Fibroblast of pulmonary artery (primary cell): Measurements from ENCODE around the gene VDR.
A peak's percentile ranks its signal among the peaks of the same experiment; 100 is the strongest.

ENCODE experiments used
- DNase-seq: peaks from one replicate; pipeline ENCODE4 v3.0.0-alpha.2; 2010; ENCODE audit warnings: low read depth
- H3K4me3 ChIP-seq: replicated peaks from 2 replicates; pipeline ENCODE4 v1.5.1; 2011; ENCODE audit warnings: low read depth, mild to moderate bottlenecking, control low read depth, low read length, moderate library complexity
- CTCF ChIP-seq: IDR thresholded peaks from 2 replicates; pipeline ENCODE4 v1.5.1; 2011; ENCODE audit warnings: mild to moderate bottlenecking, control low read depth, low read length, inconsistent platforms; ENCODE audit errors: missing control alignments

Gene VDR

GRCh38 chr12:47838286-47838931 lies 66.4 kb downstream of the VDR start:
- H3K4me3 ChIP-seq, result no peak overlapping the region
- TF ChIP-seq CTCF, result peak; percentile 38
- peak; percentile 57 for DNase-seq

GRCh38 chr12:47837190-47838171 lies 67.3 kb downstream of the VDR start:
- H3K4me3 ChIP-seq, result no peak overlapping the region
- DNase-seq, result peak; percentile 81
- peak; percentile 79 for TF ChIP-seq CTCF

GRCh38 chr12:47835831-47836155 lies 69.0 kb downstream of the VDR start:
- H3K4me3 ChIP-seq, result no peak overlapping the region
- no peak for DNase-seq
- TF ChIP-seq CTCF, result no peak

GRCh38 chr12:47835006-47835830 lies 69.6 kb downstream of the VDR start:
- no peak for TF ChIP-seq CTCF
- no peak overlapping the region for H3K4me3 ChIP-seq

GRCh38 chr12:47834199-47834903 lies 70.4 kb downstream of the VDR start:
- no peak for TF ChIP-seq CTCF
- DNase-seq, result no peak
- H3K4me3 ChIP-seq, result no peak overlapping the region

More at GRCh38 chr12:47835006-47835830, 69.6 kb downstream of the VDR start:
- no peak for DNase-seq

- no peak for DNase-seq
- H3K4me3 ChIP-seq, result no peak overlapping the region
- no peak for TF ChIP-seq CTCF
Measured at GRCh38 chr12:47833591-47834012, 71.2 kb downstream of the VDR start.
